ENCODE data around the gene ID3. TPM values are rescaled to one million over a fixed set of nuclear protein-coding genes. Genes with fewer than 3 reads are reported as not detected.

Gene ID3
- total RNA-seq, 2 donors from 2014 or later = 145 to 357 TPM

GRCh38 chr1:23561076-23561812 lies 1.9 kb upstream of the ID3 start:
- no peaks in the 10 kb centered on the region for H3K27me3 ChIP-seq
- H3K4me3 ChIP-seq = peak overlapping the region in 1 of 2 donors; percentile 79
- no peak for TF ChIP-seq CTCF (IDR thresholded peaks at IDR 0.05)
- DNase-seq (ENCODE audit: low spot score) = no peak
- peaks cover 23% of the 10 kb centered on the region for H3K36me3 ChIP-seq
- no peaks in the 10 kb centered on the region for H3K9me3 ChIP-seq
- H3K4me1 ChIP-seq = peaks cover 0 to 60% of the 10 kb centered on the region in 2 donors
- H3K27ac ChIP-seq = peak overlapping the region; percentile 90 to 93

GRCh38 chr1:23559985-23560741 lies 862 bp upstream of the ID3 start:
- Histone ChIP-seq H3K4me1 (peaks cover 0 to 71% of the 10 kb centered on the region in 2 donors), H3K9me3 (no peaks in the 10 kb centered on the region), H3K4me3 (peak overlapping the region; percentile 68 to 79), H3K27ac (peak overlapping the region; percentile 90 to 93), H3K27me3 (no peaks in the 10 kb centered on the region), H3K36me3 (peaks cover 23% of the 10 kb centered on the region)
- DNase-seq (ENCODE audit: low spot score) = no peak
- TF ChIP-seq CTCF (IDR thresholded peaks at IDR 0.05) = no peak

GRCh38 chr1:23558872-23559135 lies 497 bp downstream of the ID3 start:
- no peak for DNase-seq (ENCODE audit: low spot score)
- no peak for TF ChIP-seq CTCF (IDR thresholded peaks at IDR 0.05)
- H3K4me1 ChIP-seq = peaks cover 0 to 68% of the 10 kb centered on the region in 2 donors
- no peaks in the 10 kb centered on the region for H3K9me3 ChIP-seq
- peaks cover 23% of the 10 kb centered on the region for H3K36me3 ChIP-seq
- H3K27me3 ChIP-seq = no peaks in the 10 kb centered on the region
- H3K27ac ChIP-seq = peak overlapping the region; percentile 90 to 93
- H3K4me3 ChIP-seq = peak overlapping the region; percentile 68 to 79

GRCh38 chr1:23558140-23558871 lies 995 bp downstream of the ID3 start:
- H3K27me3 ChIP-seq = no peaks in the 10 kb centered on the region
- no peaks in the 10 kb centered on the region for H3K9me3 ChIP-seq
- peaks cover 0 to 69% of the 10 kb centered on the region in 2 donors for H3K4me1 ChIP-seq
- H3K27ac ChIP-seq = peak overlapping the region; percentile 90 to 93
- DNase-seq (ENCODE audit: low spot score) = no peak
- no peak for TF ChIP-seq CTCF (IDR thresholded peaks at IDR 0.05)
- H3K4me3 ChIP-seq = peak overlapping the region; percentile 68 to 79
- H3K36me3 ChIP-seq = peaks cover 23% of the 10 kb centered on the region

- Histone ChIP-seq H3K4me3 (peak overlapping the region; percentile 68 to 79), H3K36me3 (peaks cover 23% of the 10 kb centered on the region), H3K9me3 (no peaks in the 10 kb centered on the region), H3K27ac (peak overlapping the region; percentile 90 to 93), H3K4me1 (peaks cover 0 to 68% of the 10 kb centered on the region in 2 donors), H3K27me3 (no peaks in the 10 kb centered on the region)
- no peak for DNase-seq (ENCODE audit: low spot score)
- no peak for TF ChIP-seq CTCF (IDR thresholded peaks at IDR 0.05)
These were observed 1.7 kb downstream of the ID3 start for GRCh38 chr1:23557471-23558124.

All from right atrium auricular region (tissue), 2 donors.